Kidney epithelial cell (primary cell): ENCODE measurements around the gene ELF4. TPM values are rescaled to one million over a fixed set of nuclear protein-coding genes. Genes with fewer than 3 reads are reported as not detected.
A peak's percentile ranks its signal among the peaks of the same experiment; 100 is the strongest.

Experiments
- DNase-seq: peaks from one replicate; pipeline ENCODE4 v3.0.0-alpha.2; 2010; ENCODE audit warnings: low read depth
- H3K27me3 ChIP-seq: 2 replicates; pipeline ENCODE4 v1.6.0; 2011; ENCODE audit warnings: low read length; ENCODE audit not compliant: control insufficient read depth, insufficient read depth
- H3K36me3 ChIP-seq: 2 replicates; pipeline ENCODE4 v1.5.1; 2011; ENCODE audit warnings: low read length; ENCODE audit not compliant: control insufficient read depth, insufficient read depth
- H3K4me3 ChIP-seq: 2 replicates; pipeline ENCODE4 v1.5.1; 2011; ENCODE audit warnings: low read depth, mild to moderate bottlenecking, control low read depth, low read length
- CTCF ChIP-seq: IDR thresholded peaks from 2 replicates; pipeline ENCODE4 v1.5.1; 2011; ENCODE audit warnings: mild to moderate bottlenecking, moderate library complexity, low read length, control low read depth, inconsistent platforms; ENCODE audit not compliant: insufficient read depth, poor library complexity, severe bottlenecking
- total RNA-seq: library from RNA; depleted of rRNA; stranded (reverse); fragments of >200 nt; gene quantifications from 2 replicates; pipeline ENCODE4 v1.2.3, GENCODE V29; 2015

The ELF4 gene
- 26.9 and 27.9 TPM in 2 replicates for total RNA-seq

GRCh38 chrX:130110379-130111219 is at the start of gene ELF4:
Gene ELF4 (minus strand): TSS chrX:130110497. CDS start chrX:130081330, 29,167 bp downstream.
- DNase-seq: no peak
- Histone ChIP-seq H3K27me3 (no peaks in the 10 kb centered on the region), H3K36me3 (no peaks in the 10 kb centered on the region), H3K4me3 (peak within 1 kb of the TSS; percentile 62)
- no peak for TF ChIP-seq CTCF

- TF ChIP-seq CTCF: no peak
- no peak for DNase-seq
Measured at GRCh38 chrX:130159776-130160175, 49.5 kb upstream of the ELF4 start.

GRCh38 chrX:130158311-130158710 is 48.0 kb upstream of the ELF4 start:
- no peak for TF ChIP-seq CTCF
- no peaks in the 10 kb centered on the region for H3K27me3 ChIP-seq
- no peak for DNase-seq
- no peaks in the 10 kb centered on the region for H3K36me3 ChIP-seq
- H3K4me3 ChIP-seq: no peak overlapping the region

More at GRCh38 chrX:130159776-130160175, 49.5 kb upstream of the ELF4 start:
- no peak overlapping the region for H3K4me3 ChIP-seq
- H3K27me3 ChIP-seq: no peaks in the 10 kb centered on the region
- no peaks in the 10 kb centered on the region for H3K36me3 ChIP-seq

GRCh38 chrX:130155564-130155963 is 45.3 kb upstream of the ELF4 start:
- no peak for DNase-seq
- Histone ChIP-seq H3K27me3 (no peaks in the 10 kb centered on the region), H3K4me3 (no peak overlapping the region), H3K36me3 (no peaks in the 10 kb centered on the region)
- TF ChIP-seq CTCF: no peak

GRCh38 chrX:130147631-130148030 is 37.3 kb upstream of the ELF4 start:
- Histone ChIP-seq H3K27me3 (no peaks in the 10 kb centered on the region), H3K36me3 (no peaks in the 10 kb centered on the region), H3K4me3 (no peak overlapping the region)
- no peak for DNase-seq
- no peak for TF ChIP-seq CTCF
